GM21576 (cell line): Measurements from ENCODE around the gene TAF8.

ENCODE experiments used
- ATAC-seq: cut with Tn5 transposase; IDR thresholded peaks from one replicate; pipeline ENCODE4 v1.9.1; 2021; ENCODE audit warnings: mild to moderate bottlenecking, moderate library complexity; ENCODE audit not compliant: unreplicated experiment

The TAF8 gene

GRCh38 chr6:42049948-42050296, 402 bp upstream of the TAF8 start:
- ATAC-seq: no peak

- ATAC-seq: no peak
Observed at GRCh38 chr6:42051268-42051653, 937 bp downstream of the TAF8 start.

- no peak for ATAC-seq
Observed at GRCh38 chr6:42053601-42054000, 3.3 kb downstream of the TAF8 start.

GRCh38 chr6:42059743-42060142, 9.4 kb downstream of the TAF8 start:
- no peak for ATAC-seq

- no peak for ATAC-seq
Observed at GRCh38 chr6:42066156-42066675, 15.9 kb downstream of the TAF8 start.

- no peak for ATAC-seq
Observed at GRCh38 chr6:42068173-42068572, 17.8 kb downstream of the TAF8 start.

GRCh38 chr6:42068872-42069522, 18.7 kb downstream of the TAF8 start:
- no peak for ATAC-seq

- ATAC-seq: no peak
Observed at GRCh38 chr6:42071881-42072583, 21.7 kb downstream of the TAF8 start.

GRCh38 chr6:42073287-42073686, 23.0 kb downstream of the TAF8 start:
- ATAC-seq: no peak

GRCh38 chr6:42075159-42075838, 25.0 kb downstream of the TAF8 start:
- ATAC-seq: no peak

GRCh38 chr6:42078386-42078785, 28.1 kb downstream of the TAF8 start:
- ATAC-seq: no peak

- no peak for ATAC-seq
Observed at GRCh38 chr6:42079941-42080464, 29.7 kb downstream of the TAF8 start.

- ATAC-seq: no peak
Observed at GRCh38 chr6:42083530-42083929, 33.2 kb downstream of the TAF8 start.

GRCh38 chr6:42084889-42085288, 34.6 kb downstream of the TAF8 start:
- no peak for ATAC-seq

- ATAC-seq: no peak
Observed at GRCh38 chr6:42086046-42087035, 36.0 kb downstream of the TAF8 start.

GRCh38 chr6:42088101-42088591, 37.8 kb downstream of the TAF8 start:
- ATAC-seq: no peak

GRCh38 chr6:42090819-42091717, 40.7 kb downstream of the TAF8 start:
- no peak for ATAC-seq

- no peak for ATAC-seq
Observed at GRCh38 chr6:42091718-42092023, 41.3 kb downstream of the TAF8 start.

- no peak for ATAC-seq
Observed at GRCh38 chr6:42093582-42094329, 43.4 kb downstream of the TAF8 start.
